ENCODE results near the gene FXR2. TPM values are rescaled to one million over a fixed set of nuclear protein-coding genes. Genes with fewer than 3 reads are reported as not detected.
"Not testable (repeated sequence)": the region's sequence is repeated elsewhere in the genome, so short reads cannot be mapped to it uniquely, and the experiment has no call there.

The FXR2 gene
- total and polyA plus RNA-seq, 2 donors (not counting 3 experiments of a cell fraction or from before 2014, with no cell fraction given): 40.1 to 48.9 TPM

DNA sequence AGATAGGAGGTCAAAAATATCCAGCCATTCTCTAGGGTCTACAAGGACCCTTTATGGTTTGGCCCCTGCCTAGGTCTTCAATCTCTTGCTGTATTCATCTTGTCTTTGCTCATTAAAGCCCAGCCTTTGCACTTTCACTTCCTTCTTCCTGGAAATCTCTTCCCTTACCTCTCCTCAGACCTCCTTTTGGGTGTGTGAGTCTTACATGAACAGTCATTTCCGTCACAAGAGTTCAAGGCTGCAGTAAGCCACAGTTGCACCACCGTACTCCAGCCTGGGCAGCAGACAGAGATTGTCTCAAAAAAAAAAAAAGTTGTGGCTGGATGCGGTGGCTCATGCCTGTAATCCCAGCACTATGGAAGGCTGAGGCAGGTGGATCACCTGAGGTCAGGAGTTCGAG, 30.1 kb upstream of the FXR2 start:
- CTCF ChIA-PET: no interaction called here

DNA sequence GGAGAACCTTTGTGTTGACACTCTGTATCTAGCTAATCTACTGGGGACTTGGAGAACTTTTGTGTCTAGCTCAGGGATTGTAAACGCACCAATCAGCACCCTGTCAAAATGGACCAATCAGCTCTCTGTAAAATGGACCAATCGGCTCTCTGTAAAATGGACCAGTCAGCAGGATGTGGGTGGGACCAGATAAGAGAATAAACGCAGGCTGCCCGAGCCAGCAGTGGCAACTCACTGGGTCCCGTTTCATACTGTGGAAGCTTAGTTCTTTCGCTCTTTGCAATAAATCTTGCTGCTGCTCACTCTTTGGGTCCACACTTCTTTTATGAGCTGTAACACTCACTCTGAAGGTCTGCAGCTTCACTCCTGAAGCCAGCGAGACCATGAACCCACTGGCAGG, 26.9 kb upstream of the FXR2 start:
- BruUV-seq (replicated peaks); POLR2A ChIA-PET; FAIRE-seq; H4K20me1 ChIP-seq (replicated peaks; ENCODE audit: control insufficient read depth, extremely low read depth, insufficient read depth, low read length); DNase-seq (ENCODE audit: low read depth, low spot score); intact Hi-C loops (cut with micrococcal nuclease); H3K27ac ChIP-seq (ENCODE audit: insufficient read depth, low read depth, low read length); H3K9ac ChIP-seq (replicated peaks; ENCODE audit: extremely low read depth, insufficient read depth, low read length); H3K9me1 ChIP-seq (replicated peaks; ENCODE audit: control insufficient read depth, extremely low read depth, insufficient read depth, low read length); H3K79me2 ChIP-seq (ENCODE audit: control insufficient read depth, insufficient read depth, low read length); H3K27me3 ChIP-seq (ENCODE audit: control insufficient read depth in 2 of 2, insufficient read depth in 2 of 2, low read length in 2 of 2); H2AFZ ChIP-seq (ENCODE audit: low read depth, low read length); H3K9me3 ChIP-seq (replicated peaks; ENCODE audit: control insufficient read depth, insufficient read depth, low read length); H3K4me1 ChIP-seq (ENCODE audit: control insufficient read depth, extremely low read depth, insufficient read depth, low read length); dilution Hi-C loops (cut with MboI; ENCODE audit: extremely low pct_ligation_motif_present, low sequenced_read_pairs); H3K4me3 ChIP-seq (replicated peaks in 1 of 3; ENCODE audit: insufficient read depth in 1 of 3, low read depth in 1 of 3, low read length in 3 of 3); H3K36me3 ChIP-seq (ENCODE audit: control insufficient read depth in 2 of 2, extremely low read depth in 1 of 2, insufficient read depth in 2 of 2, low read length in 2 of 2); H3K4me2 ChIP-seq (ENCODE audit: insufficient read depth, low read length): not testable (repeated sequence)
- CTCF ChIA-PET: interaction anchor here (0.9 to 1.8 kb wide), 4 partner anchors 8 to 46 kb away, joined by 3 to 6 read pairs (median 3); partner anchors contain the start of genes ATP1B2, TP53 and WRAP53

More for the DNA sequence above, 30.1 kb upstream of the FXR2 start:
- TF ChIP-seq GATA2 (IDR thresholded peaks at IDR 0.05; ENCODE audit: insufficient read depth, insufficient read length, low read depth, low read length): no peak
- TF ChIP-seq POLR2A (IDR thresholded peaks at IDR 0.05; ENCODE audit: low read depth, low read length): no peak
- TF ChIP-seq JUN (IDR thresholded peaks at IDR 0.05; ENCODE audit: borderline replicate concordance, insufficient read depth, insufficient read length, low read depth): no peak
- TF ChIP-seq MYC (IDR thresholded peaks at IDR 0.05; ENCODE audit: low read depth, low read length): no peak
- no peak for TF ChIP-seq POLR2AphosphoS5 (IDR thresholded peaks at IDR 0.05; ENCODE audit: insufficient read depth, low read depth, low read length)
- no peak for TF ChIP-seq EZH2 (IDR thresholded peaks at IDR 0.05; ENCODE audit: borderline replicate concordance, low read depth, low read length, severe bottlenecking)
- TF ChIP-seq, protein P1, sequence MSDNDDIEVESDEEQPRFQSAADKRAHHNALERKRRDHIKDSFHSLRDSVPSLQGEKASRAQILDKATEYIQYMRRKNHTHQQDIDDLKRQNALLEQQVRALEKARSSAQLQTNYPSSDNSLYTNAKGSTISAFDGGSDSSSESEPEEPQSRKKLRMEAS (IDR thresholded peaks at IDR 0.05; ENCODE audit: insufficient read depth, insufficient read length): no peak
- TF ChIP-seq, protein P2, sequence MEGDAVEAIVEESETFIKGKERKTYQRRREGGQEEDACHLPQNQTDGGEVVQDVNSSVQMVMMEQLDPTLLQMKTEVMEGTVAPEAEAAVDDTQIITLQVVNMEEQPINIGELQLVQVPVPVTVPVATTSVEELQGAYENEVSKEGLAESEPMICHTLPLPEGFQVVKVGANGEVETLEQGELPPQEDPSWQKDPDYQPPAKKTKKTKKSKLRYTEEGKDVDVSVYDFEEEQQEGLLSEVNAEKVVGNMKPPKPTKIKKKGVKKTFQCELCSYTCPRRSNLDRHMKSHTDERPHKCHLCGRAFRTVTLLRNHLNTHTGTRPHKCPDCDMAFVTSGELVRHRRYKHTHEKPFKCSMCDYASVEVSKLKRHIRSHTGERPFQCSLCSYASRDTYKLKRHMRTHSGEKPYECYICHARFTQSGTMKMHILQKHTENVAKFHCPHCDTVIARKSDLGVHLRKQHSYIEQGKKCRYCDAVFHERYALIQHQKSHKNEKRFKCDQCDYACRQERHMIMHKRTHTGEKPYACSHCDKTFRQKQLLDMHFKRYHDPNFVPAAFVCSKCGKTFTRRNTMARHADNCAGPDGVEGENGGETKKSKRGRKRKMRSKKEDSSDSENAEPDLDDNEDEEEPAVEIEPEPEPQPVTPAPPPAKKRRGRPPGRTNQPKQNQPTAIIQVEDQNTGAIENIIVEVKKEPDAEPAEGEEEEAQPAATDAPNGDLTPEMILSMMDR (IDR thresholded peaks at IDR 0.05; ENCODE audit: extremely low read depth in 1 of 2, insufficient read depth in 1 of 2, low read depth in 1 of 2, low read length in 2 of 2): no peak
- no peak for TF ChIP-seq FOS (IDR thresholded peaks at IDR 0.05; ENCODE audit: borderline replicate concordance, insufficient read depth, low read length)
- BruUV-seq (replicated peaks): no TSS peak
- H2AFZ ChIP-seq (ENCODE audit: low read depth, low read length): no peak overlapping the region
- POLR2A ChIA-PET: no interaction called here
- no peak overlapping the region for H3K4me3 ChIP-seq (replicated peaks in 1 of 3; ENCODE audit: insufficient read depth in 1 of 3, low read depth in 1 of 3, low read length in 3 of 3)
- intact Hi-C loops (cut with micrococcal nuclease) (no loop called here), dilution Hi-C loops (cut with MboI; ENCODE audit: extremely low pct_ligation_motif_present, low sequenced_read_pairs) (no loop called here)
- H3K4me2 ChIP-seq (ENCODE audit: insufficient read depth, low read length): no peak overlapping the region
- no peaks in the 10 kb centered on the region for H3K79me2 ChIP-seq (ENCODE audit: control insufficient read depth, insufficient read depth, low read length)
- H3K9ac ChIP-seq (replicated peaks; ENCODE audit: extremely low read depth, insufficient read depth, low read length): no peak overlapping the region
- no peaks in the 10 kb centered on the region for H3K27me3 ChIP-seq (ENCODE audit: control insufficient read depth in 2 of 2, insufficient read depth in 2 of 2, low read length in 2 of 2)
- H3K4me1 ChIP-seq (ENCODE audit: control insufficient read depth, extremely low read depth, insufficient read depth, low read length): no peaks in the 10 kb centered on the region
- H3K9me3 ChIP-seq (replicated peaks; ENCODE audit: control insufficient read depth, insufficient read depth, low read length): no peaks in the 10 kb centered on the region
- H3K9me1 ChIP-seq (replicated peaks; ENCODE audit: control insufficient read depth, extremely low read depth, insufficient read depth, low read length): no peaks in the 10 kb centered on the region
- H4K20me1 ChIP-seq (replicated peaks; ENCODE audit: control insufficient read depth, extremely low read depth, insufficient read depth, low read length): no peaks in the 10 kb centered on the region
- H3K36me3 ChIP-seq (ENCODE audit: control insufficient read depth in 2 of 2, extremely low read depth in 1 of 2, insufficient read depth in 2 of 2, low read length in 2 of 2): no peaks in the 10 kb centered on the region
- no peak for DNase-seq (ENCODE audit: low read depth, low spot score)
- no peak overlapping the region for H3K27ac ChIP-seq (ENCODE audit: insufficient read depth, low read depth, low read length)
- no peak for FAIRE-seq

All from endothelial cell of umbilical vein (primary cell).